Neural cell (in vitro differentiated cells): ENCODE measurements around the gene NCOA3. TPM values are rescaled to one million over a fixed set of nuclear protein-coding genes. Genes with fewer than 3 reads are reported as not detected.

Experiments
- H2AFZ ChIP-seq: fragments of 200-600, 300-800 bp; sonication (generic), shearing (Covaris generic); 2 replicates; pipeline ENCODE4 v1.6.0; 2014; ENCODE audit warnings: low read depth, mild to moderate bottlenecking, antibody characterized with exemption, low read length, moderate library complexity
- H3F3A ChIP-seq: fragments of 200-600 bp; shearing (Covaris generic); 2 replicates; pipeline ENCODE4 v1.6.1; 2016; ENCODE audit warnings: mild to moderate bottlenecking, moderate library complexity, mixed read lengths, antibody characterized with exemption, low read length; ENCODE audit not compliant: insufficient read depth, poor library complexity, severe bottlenecking
- H3K27ac ChIP-seq: fragments of 200-600, 300-800 bp; sonication (generic), shearing (Covaris generic); 2 replicates; pipeline ENCODE4 v1.5.1; 2014; ENCODE audit warnings: mild to moderate bottlenecking, low read length, moderate library complexity
- H3K27me3 ChIP-seq: fragments of 300-800, 200-600 bp; sonication (generic), shearing (Covaris generic); 2 replicates; pipeline ENCODE4 v1.6.0; 2014; ENCODE audit warnings: mild to moderate bottlenecking, low read depth, low read length, moderate library complexity; ENCODE audit not compliant: insufficient read depth
- H3K36me3 ChIP-seq: fragments of 300-800, 200-600 bp; sonication (generic), shearing (Covaris generic); 2 replicates; pipeline ENCODE4 v1.5.1; 2014; ENCODE audit warnings: mild to moderate bottlenecking, antibody characterized with exemption, low read length, moderate library complexity; ENCODE audit not compliant: insufficient read depth
- H3K4me2 ChIP-seq: fragments of 300-800, 200-600 bp; sonication (generic), shearing (Covaris generic); 2 replicates; pipeline ENCODE4 v1.6.0; 2014; ENCODE audit warnings: mild to moderate bottlenecking, low read length
- H3K4me3 ChIP-seq: fragments of 300-800, 200-600 bp; sonication (generic), shearing (Covaris generic); 2 replicates; pipeline ENCODE4 v1.5.1; 2014; ENCODE audit warnings: mild to moderate bottlenecking, low read length, moderate library complexity
- H3K79me2 ChIP-seq: fragments of 200-600 bp; shearing (Covaris generic); replicated peaks from 2 replicates; pipeline ENCODE4 v1.6.0; 2014; ENCODE audit warnings: mild to moderate bottlenecking, low read length, moderate library complexity; ENCODE audit not compliant: insufficient read depth
- H3K9ac ChIP-seq: fragments of 300-800, 200-600 bp; sonication (generic), shearing (Covaris generic); 2 replicates; pipeline ENCODE4 v1.6.1; 2016; ENCODE audit warnings: mild to moderate bottlenecking, low read length, mixed read lengths
- H3K9me2 ChIP-seq: fragments of 200-600 bp; shearing (Covaris generic); 2 replicates; pipeline ENCODE4 v1.6.1; 2016; ENCODE audit warnings: mild to moderate bottlenecking, low read length, mixed read lengths; ENCODE audit not compliant: insufficient read depth
- H3K9me3 ChIP-seq: fragments of 200-600, 300-800 bp; sonication (generic), shearing (Covaris generic); 2 replicates; pipeline ENCODE4 v1.6.1; 2016; ENCODE audit warnings: mild to moderate bottlenecking, mixed run types, low read length, moderate library complexity, mixed read lengths
- H4K20me1 ChIP-seq: fragments of 200-600 bp; shearing (Covaris generic); 2 replicates; pipeline ENCODE4 v1.6.1; 2016; ENCODE audit warnings: mild to moderate bottlenecking, mixed run types; ENCODE audit not compliant: insufficient read depth
- CTCF ChIP-seq: fragments of 450-650 bp; IDR thresholded peaks from 2 replicates; pipeline ENCODE4 v1.5.1; 2014; ENCODE audit warnings: antibody characterized with exemption, mild to moderate bottlenecking, moderate library complexity; ENCODE audit not compliant: poor library complexity, severe bottlenecking
- EP300 ChIP-seq: fragments of 450-650 bp; conservative IDR thresholded peaks from 2 replicates; pipeline ENCODE4 v1.6.1; 2014; ENCODE audit warnings: antibody characterized with exemption, mild to moderate bottlenecking, moderate library complexity; ENCODE audit not compliant: poor library complexity, severe bottlenecking
- EZH2 ChIP-seq: fragments of 200-600, 300-800 bp; shearing (Covaris generic), sonication (generic); IDR thresholded peaks from 2 replicates; pipeline ENCODE4 v1.6.1; 2014; ENCODE audit warnings: antibody characterized with exemption, low read length, borderline replicate concordance, mild to moderate bottlenecking; ENCODE audit not compliant: insufficient read depth, poor library complexity, severe bottlenecking
- MXI1 ChIP-seq: fragments of 450-650 bp; conservative IDR thresholded peaks from 2 replicates; pipeline ENCODE4 v1.6.1; 2014; ENCODE audit warnings: antibody characterized with exemption, mild to moderate bottlenecking; ENCODE audit not compliant: poor library complexity, severe bottlenecking
- POLR2AphosphoS5 ChIP-seq: IDR thresholded peaks from 2 replicates; pipeline ENCODE4 v1.6.1; 2012
- RAD21 ChIP-seq: fragments of 450-650 bp; conservative IDR thresholded peaks from 2 replicates; pipeline ENCODE4 v1.6.1; 2014; ENCODE audit warnings: antibody characterized with exemption, mild to moderate bottlenecking, moderate library complexity
- REST ChIP-seq: IDR thresholded peaks from 2 replicates; pipeline ENCODE4 v1.6.1; 2012; ENCODE audit warnings: borderline replicate concordance
- SMC3 ChIP-seq: fragments of 450-650 bp; conservative IDR thresholded peaks from 2 replicates; pipeline ENCODE4 v1.6.1; 2014; ENCODE audit warnings: antibody characterized with exemption, mild to moderate bottlenecking, moderate library complexity; ENCODE audit not compliant: poor library complexity
- TAF1 ChIP-seq: IDR thresholded peaks from 2 replicates; pipeline ENCODE4 v1.6.1; 2012; ENCODE audit warnings: low read depth
- polyA plus RNA-seq: library from polyadenylated mRNA; depleted of rRNA; stranded (reverse); fragments of >200 nt; gene quantifications from 2 replicates; pipeline ENCODE4 v1.2.3, GENCODE V29; 2014

Gene NCOA3
- polyA plus RNA-seq, 1 donor from 2014 or later: 14.2 TPM

- H3K4me2 ChIP-seq: no peak overlapping the region
- H4K20me1 ChIP-seq: no peaks in the 10 kb centered on the region
- H3K9ac ChIP-seq: no peak overlapping the region
- no peak for TF ChIP-seq MXI1
- no peak for TF ChIP-seq EP300
- TF ChIP-seq CTCF: no peak
- TF ChIP-seq SMC3: no peak
- H3K27ac ChIP-seq: no peak overlapping the region
- no peaks in the 10 kb centered on the region for H3K36me3 ChIP-seq
- no peaks in the 10 kb centered on the region for H3K9me3 ChIP-seq
- H3K79me2 ChIP-seq: no peaks in the 10 kb centered on the region
- no peak overlapping the region for H2AFZ ChIP-seq
- no peak overlapping the region for H3K4me3 ChIP-seq
- H3K9me2 ChIP-seq: no peaks in the 10 kb centered on the region
- H3K27me3 ChIP-seq: no peaks in the 10 kb centered on the region
- H3F3A ChIP-seq: no peaks in the 10 kb centered on the region
Observed at GRCh38 chr20:47701612-47702011, 199.9 kb downstream of the NCOA3 start.

DNA sequence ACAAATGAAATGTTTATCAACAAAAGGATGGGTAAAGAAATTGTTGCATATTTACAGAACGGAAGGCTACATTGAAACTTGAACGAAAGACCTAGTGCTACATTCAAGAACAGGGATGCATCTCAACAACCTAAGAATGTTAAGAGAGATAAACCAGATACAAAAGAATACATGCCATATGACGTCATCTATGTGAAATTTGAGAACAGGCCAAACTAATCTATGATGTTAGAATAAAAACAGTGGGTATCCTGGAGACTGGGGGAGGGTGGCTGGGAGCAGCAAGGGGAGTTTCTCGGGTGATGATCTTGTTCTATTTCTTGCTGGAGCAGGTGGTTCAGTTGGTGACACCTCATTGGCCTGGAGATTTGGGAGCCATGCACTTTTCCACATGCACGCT is 202.1 kb downstream of the NCOA3 start:
- no peak overlapping the region for H3K4me2 ChIP-seq
- H3K9ac ChIP-seq: no peak overlapping the region
- H3K27ac ChIP-seq: no peak overlapping the region
- H2AFZ ChIP-seq: no peak overlapping the region
- no peaks in the 10 kb centered on the region for H3K79me2 ChIP-seq
- H3K9me3 ChIP-seq: no peaks in the 10 kb centered on the region
- H4K20me1 ChIP-seq: no peaks in the 10 kb centered on the region
- H3K27me3 ChIP-seq: no peaks in the 10 kb centered on the region
- H3K36me3 ChIP-seq: no peaks in the 10 kb centered on the region
- TF ChIP-seq MXI1 (no peak), SMC3 (no peak), TAF1 (no peak)
- H3K4me3 ChIP-seq: no peak overlapping the region
- no peaks in the 10 kb centered on the region for H3F3A ChIP-seq
- no peaks in the 10 kb centered on the region for H3K9me2 ChIP-seq

GRCh38 chr20:47704746-47705496 is 203.2 kb downstream of the NCOA3 start:
- no peaks in the 10 kb centered on the region for H3K9me3 ChIP-seq
- H2AFZ ChIP-seq: no peak overlapping the region
- H3K36me3 ChIP-seq: no peaks in the 10 kb centered on the region
- H3K9me2 ChIP-seq: no peaks in the 10 kb centered on the region
- H3K4me3 ChIP-seq: no peak overlapping the region
- no peak overlapping the region for H3K4me2 ChIP-seq
- H4K20me1 ChIP-seq: no peaks in the 10 kb centered on the region
- no peaks in the 10 kb centered on the region for H3K27me3 ChIP-seq
- no peak overlapping the region for H3K9ac ChIP-seq
- no peak for TF ChIP-seq POLR2AphosphoS5
- TF ChIP-seq REST: no peak
- TF ChIP-seq TAF1: no peak
- TF ChIP-seq EP300: no peak
- TF ChIP-seq MXI1: no peak
- no peak for TF ChIP-seq CTCF
- TF ChIP-seq RAD21: no peak
- no peak for TF ChIP-seq EZH2
- TF ChIP-seq SMC3: no peak
- no peak overlapping the region for H3K27ac ChIP-seq
- H3F3A ChIP-seq: no peaks in the 10 kb centered on the region
- no peaks in the 10 kb centered on the region for H3K79me2 ChIP-seq
